Erythroblast (primary cell): Measurements from ENCODE around the gene PTPRM.

Experiments used
- GATA1 ChIP-seq: IDR thresholded peaks from 2 replicates; pipeline ENCODE4 v1.6.1; 2011; ENCODE audit warnings: low read depth, mild to moderate bottlenecking, control low read depth, low read length, moderate library complexity
- POLR2A ChIP-seq: IDR thresholded peaks from 2 replicates; pipeline ENCODE4 v1.6.1; 2011; ENCODE audit warnings: mild to moderate bottlenecking, low read length

DNA sequence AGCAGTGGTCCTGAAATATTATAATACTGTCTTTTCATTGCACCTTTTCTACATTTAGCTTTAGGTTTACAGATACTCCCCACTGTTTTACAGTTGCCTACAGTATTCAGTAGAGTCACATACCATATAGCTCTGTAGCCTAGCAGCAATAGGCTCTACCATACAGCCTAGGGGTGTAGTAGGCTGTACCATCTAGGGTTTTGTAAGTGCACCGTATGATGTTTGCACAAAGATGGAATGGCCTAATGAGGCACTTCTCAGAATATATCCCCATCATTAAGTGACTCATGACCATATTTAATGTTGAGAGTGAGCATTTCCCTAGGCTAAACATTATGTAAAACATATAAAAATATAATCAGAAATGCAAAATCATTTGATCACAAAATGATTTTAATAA lies 530.8 kb downstream of the PTPRM start:
- TF ChIP-seq POLR2A = no peak
- TF ChIP-seq GATA1 = no peak
